Neural progenitor cell (in vitro differentiated cells): Measurements from ENCODE around the gene MYH9. TPM values are rescaled to one million over a fixed set of nuclear protein-coding genes. Genes with fewer than 3 reads are reported as not detected.
A peak's percentile ranks its signal among the peaks of the same experiment; 100 is the strongest.

Source experiments
- DNase-seq: peaks from one replicate; pipeline ENCODE4 v3.0.0-alpha.2; 2016; ENCODE audit warnings: low spot score
- H2AFZ ChIP-seq: fragments of 200-600 bp; sonication (generic); replicated peaks from 2 replicates; pipeline ENCODE4 v1.6.1; 2016; ENCODE audit warnings: antibody characterized with exemption
- H3F3A ChIP-seq: fragments of 200-600 bp; sonication (generic); 2 replicates; pipeline ENCODE4 v1.6.1; 2016; ENCODE audit warnings: antibody characterized with exemption, low read depth
- H3K27ac ChIP-seq: fragments of 200-600 bp; sonication (generic); 2 replicates; pipeline ENCODE4 v1.5.1; 2016; ENCODE audit warnings: mild to moderate bottlenecking
- H3K27me3 ChIP-seq: fragments of 200-600 bp; sonication (generic); 2 replicates; pipeline ENCODE4 v1.6.1; 2016; ENCODE audit warnings: mild to moderate bottlenecking, moderate library complexity
- H3K36me3 ChIP-seq: fragments of 200-600 bp; sonication (generic); 2 replicates; pipeline ENCODE4 v1.5.1; 2016
- H3K4me1 ChIP-seq: fragments of 200-600 bp; sonication (generic); 2 replicates; pipeline ENCODE4 v1.6.1; 2016; ENCODE audit warnings: mixed run types
- H3K4me2 ChIP-seq: fragments of 200-600 bp; sonication (generic); 2 replicates; pipeline ENCODE4 v1.6.1; 2016
- H3K4me3 ChIP-seq: fragments of 200-600 bp; sonication (generic); 2 replicates; pipeline ENCODE4 v1.5.1; 2016
- H3K79me2 ChIP-seq: fragments of 200-600 bp; sonication (generic); 2 replicates; pipeline ENCODE4 v1.6.1; 2016; ENCODE audit warnings: low read depth
- H3K9ac ChIP-seq: fragments of 200-600 bp; sonication (generic); 2 replicates; pipeline ENCODE4 v1.6.1; 2016
- H3K9me3 ChIP-seq: fragments of 200-600 bp; sonication (generic); 2 replicates; pipeline ENCODE4 v1.5.1; 2016; ENCODE audit warnings: low read depth
- H4K20me1 ChIP-seq: fragments of 200-600 bp; sonication (generic); 2 replicates; pipeline ENCODE4 v1.6.1; 2016; ENCODE audit warnings: low read depth
- H3K27ac Mint-ChIP-seq: 3 replicates; pipeline ENCODE4 v1.8.0; 2021; ENCODE audit warnings: mixed read lengths
- H3K27me3 Mint-ChIP-seq: 2 replicates; pipeline ENCODE4 v1.8.0; 2022; ENCODE audit warnings: low read depth, mild to moderate bottlenecking, inconsistent platforms, moderate library complexity, mixed read lengths; ENCODE audit not compliant: insufficient read depth
- H3K36me3 Mint-ChIP-seq: 3 replicates; pipeline ENCODE4 v1.8.0; 2021; ENCODE audit warnings: mixed read lengths
- H3K4me1 Mint-ChIP-seq: 3 replicates; pipeline ENCODE4 v1.8.0; 2021; ENCODE audit warnings: mixed read lengths
- H3K4me3 Mint-ChIP-seq: 3 replicates; pipeline ENCODE4 v1.8.0; 2021; ENCODE audit warnings: mild to moderate bottlenecking, moderate library complexity, mixed read lengths
- H3K9me3 Mint-ChIP-seq: 3 replicates; pipeline ENCODE4 v1.8.0; 2020; ENCODE audit warnings: mixed read lengths
- EZH2 ChIP-seq: fragments of 200-600 bp; sonication (generic); IDR thresholded peaks from 2 replicates; pipeline ENCODE4 v1.6.1; 2017; ENCODE audit warnings: antibody characterized with exemption, mild to moderate bottlenecking, moderate library complexity
- EZH2phosphoT487 ChIP-seq: fragments of 200-600 bp; sonication (generic); IDR thresholded peaks from 2 replicates; pipeline ENCODE4 v1.6.1; 2017; ENCODE audit warnings: antibody characterized with exemption
- total RNA-seq: library from RNA; depleted of rRNA; stranded (reverse); fragments of >200 nt; gene quantifications from 2 replicates; pipeline ENCODE4 v1.2.3, GENCODE V29; 2015; ENCODE audit warnings: low replicate concordance
- TF ChIP-seq, protein P1 (sequence below): fragments of 200-600 bp; sonication (generic); IDR thresholded peaks from 2 replicates; pipeline ENCODE4 v1.5.1; 2017; ENCODE audit warnings: antibody characterized with exemption, mild to moderate bottlenecking

The MYH9 gene
- total RNA-seq, 1 donor from 2014 or later: 77.2 TPM

- Histone ChIP-seq H2AFZ (no peak overlapping the region), H3K4me2 (no peak overlapping the region), H3K4me3 (no peak overlapping the region), H3K4me1 (peaks cover 23% of the 10 kb centered on the region), H3K9me3 (no peaks in the 10 kb centered on the region), H3K27me3 (no peaks in the 10 kb centered on the region), H3F3A (peaks cover 24% of the 10 kb centered on the region), H4K20me1 (no peaks in the 10 kb centered on the region), H3K36me3 (no peaks in the 10 kb centered on the region), H3K9ac (no peak overlapping the region), H3K79me2 (peaks cover 31% of the 10 kb centered on the region), H3K27ac (peak overlapping the region; percentile 14)
- Mint-ChIP-seq H3K36me3 (peaks cover 34% of the 10 kb centered on the region), H3K9me3 (no peaks in the 10 kb centered on the region), H3K27me3 (peaks cover 8% of the 10 kb centered on the region), H3K4me1 (peaks cover 56% of the 10 kb centered on the region), H3K4me3 (no peak overlapping the region), H3K27ac (peak overlapping the region; percentile 46)
- no peak for DNase-seq
- no peak for TF ChIP-seq EZH2
- TF ChIP-seq, protein P1, sequence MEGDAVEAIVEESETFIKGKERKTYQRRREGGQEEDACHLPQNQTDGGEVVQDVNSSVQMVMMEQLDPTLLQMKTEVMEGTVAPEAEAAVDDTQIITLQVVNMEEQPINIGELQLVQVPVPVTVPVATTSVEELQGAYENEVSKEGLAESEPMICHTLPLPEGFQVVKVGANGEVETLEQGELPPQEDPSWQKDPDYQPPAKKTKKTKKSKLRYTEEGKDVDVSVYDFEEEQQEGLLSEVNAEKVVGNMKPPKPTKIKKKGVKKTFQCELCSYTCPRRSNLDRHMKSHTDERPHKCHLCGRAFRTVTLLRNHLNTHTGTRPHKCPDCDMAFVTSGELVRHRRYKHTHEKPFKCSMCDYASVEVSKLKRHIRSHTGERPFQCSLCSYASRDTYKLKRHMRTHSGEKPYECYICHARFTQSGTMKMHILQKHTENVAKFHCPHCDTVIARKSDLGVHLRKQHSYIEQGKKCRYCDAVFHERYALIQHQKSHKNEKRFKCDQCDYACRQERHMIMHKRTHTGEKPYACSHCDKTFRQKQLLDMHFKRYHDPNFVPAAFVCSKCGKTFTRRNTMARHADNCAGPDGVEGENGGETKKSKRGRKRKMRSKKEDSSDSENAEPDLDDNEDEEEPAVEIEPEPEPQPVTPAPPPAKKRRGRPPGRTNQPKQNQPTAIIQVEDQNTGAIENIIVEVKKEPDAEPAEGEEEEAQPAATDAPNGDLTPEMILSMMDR: no peak
- TF ChIP-seq EZH2phosphoT487: no peak
These were observed 61.3 kb downstream of the MYH9 start for GRCh38 chr22:36326178-36327161.

- peaks cover 25% of the 10 kb centered on the region for H3K79me2 ChIP-seq
- H4K20me1 ChIP-seq: no peaks in the 10 kb centered on the region
- no peak overlapping the region for H2AFZ ChIP-seq
These were observed 62.4 kb downstream of the MYH9 start for GRCh38 chr22:36325154-36326031.

GRCh38 chr22:36324414-36324813 is 63.4 kb downstream of the MYH9 start:
- Histone ChIP-seq H3K9ac (no peak overlapping the region), H3K79me2 (peaks cover 17% of the 10 kb centered on the region), H3K9me3 (no peaks in the 10 kb centered on the region), H3K4me3 (no peak overlapping the region), H2AFZ (no peak overlapping the region), H3K27me3 (no peaks in the 10 kb centered on the region), H3K4me2 (no peak overlapping the region), H3K4me1 (peaks cover 11% of the 10 kb centered on the region), H4K20me1 (no peaks in the 10 kb centered on the region), H3K36me3 (no peaks in the 10 kb centered on the region), H3F3A (peaks cover 13% of the 10 kb centered on the region), H3K27ac (no peak overlapping the region)
- Mint-ChIP-seq H3K36me3 (peaks cover 33% of the 10 kb centered on the region), H3K9me3 (no peaks in the 10 kb centered on the region), H3K27ac (no peak overlapping the region), H3K27me3 (peaks cover 3% of the 10 kb centered on the region), H3K4me1 (peaks cover 36% of the 10 kb centered on the region), H3K4me3 (no peak overlapping the region)
- no peak for TF ChIP-seq EZH2phosphoT487
- TF ChIP-seq, protein P1: no peak
- TF ChIP-seq EZH2: no peak
- no peak for DNase-seq

More at GRCh38 chr22:36325154-36326031, 62.4 kb downstream of the MYH9 start:
- Histone ChIP-seq H3K9ac (no peak overlapping the region), H3K4me1 (peaks cover 20% of the 10 kb centered on the region), H3K27ac (no peak overlapping the region), H3K9me3 (no peaks in the 10 kb centered on the region), H3K4me3 (no peak overlapping the region), H3K36me3 (no peaks in the 10 kb centered on the region), H3K4me2 (no peak overlapping the region), H3F3A (peaks cover 22% of the 10 kb centered on the region), H3K27me3 (no peaks in the 10 kb centered on the region)
- H3K4me3 Mint-ChIP-seq: no peak overlapping the region
- peaks cover 34% of the 10 kb centered on the region for H3K36me3 Mint-ChIP-seq
- peaks cover 46% of the 10 kb centered on the region for H3K4me1 Mint-ChIP-seq
- no peak for DNase-seq
- peak overlapping the region; percentile 80 for H3K27ac Mint-ChIP-seq
- H3K9me3 Mint-ChIP-seq: no peaks in the 10 kb centered on the region
- TF ChIP-seq EZH2 (no peak), EZH2phosphoT487 (no peak)
- TF ChIP-seq, protein P1: no peak
- peaks cover 8% of the 10 kb centered on the region for H3K27me3 Mint-ChIP-seq
